Breast epithelium (tissue), 3 donors: ENCODE results near the gene ZNF750.

ENCODE experiments used
- CTCF ChIP-seq, 3 donors: fragments of 450-650 bp; IDR thresholded peaks; one replicate each; pipeline ENCODE4 v1.5.1; 2016 to 2017; ENCODE audit warnings: antibody characterized with exemption in 3 of 3, mild to moderate bottlenecking in 3 of 3, moderate library complexity in 3 of 3
- POLR2A ChIP-seq: fragments of 450-650 bp; IDR thresholded peaks from one replicate; pipeline ENCODE4 v1.6.1; 2016; ENCODE audit warnings: antibody characterized with exemption, mild to moderate bottlenecking, moderate library complexity
- POLR2AphosphoS5 ChIP-seq, 3 donors: sonication (generic); formaldehyde crosslinking; IDR thresholded peaks; one replicate each; pipeline ENCODE4 v1.6.1; 2017; ENCODE audit warnings: antibody characterized with exemption in 3 of 3

GRCh38 chr17:82807562-82807961, 32.3 kb downstream of the ZNF750 start:
- TF ChIP-seq CTCF (IDR thresholded peaks at IDR 0.05) (no peak), POLR2A (no peak), POLR2AphosphoS5 (IDR thresholded peaks at IDR 0.05) (no peak)
